Body of pancreas (tissue), 4 donors: ENCODE results near the gene POFUT1.

ENCODE experiments used
- CTCF ChIP-seq, 7 experiments: fragments of 450-650 bp in 4 of 7; fragments of 200-600 bp in 3 of 7; sonication (generic) in 3 of 7; IDR thresholded peaks; one replicate each; pipeline ENCODE4 v1.5.1; 2016 to 2019; ENCODE audit warnings: antibody characterized with exemption in 7 of 7
- POLR2A ChIP-seq, 3 donors: fragments of 450-650 bp; IDR thresholded peaks; one replicate each; pipeline ENCODE4 v1.6.1; 2016; ENCODE audit warnings: antibody characterized with exemption in 3 of 3, mild to moderate bottlenecking in 2 of 3

GRCh38 chr20:32236819-32237218 lies 29.1 kb downstream of the POFUT1 start:
- TF ChIP-seq CTCF (IDR thresholded peaks at IDR 0.05) (no peak), POLR2A (IDR thresholded peaks at IDR 0.05) (no peak)
